ENCODE results near the gene CDC14B. TPM values are rescaled to one million over a fixed set of nuclear protein-coding genes. Genes with fewer than 3 reads are reported as not detected.
A peak's percentile ranks its signal among the peaks of the same experiment; 100 is the strongest.

CDC14B gene
- total RNA-seq, 1 donor from 2014 or later: 29.2 TPM

DNA sequence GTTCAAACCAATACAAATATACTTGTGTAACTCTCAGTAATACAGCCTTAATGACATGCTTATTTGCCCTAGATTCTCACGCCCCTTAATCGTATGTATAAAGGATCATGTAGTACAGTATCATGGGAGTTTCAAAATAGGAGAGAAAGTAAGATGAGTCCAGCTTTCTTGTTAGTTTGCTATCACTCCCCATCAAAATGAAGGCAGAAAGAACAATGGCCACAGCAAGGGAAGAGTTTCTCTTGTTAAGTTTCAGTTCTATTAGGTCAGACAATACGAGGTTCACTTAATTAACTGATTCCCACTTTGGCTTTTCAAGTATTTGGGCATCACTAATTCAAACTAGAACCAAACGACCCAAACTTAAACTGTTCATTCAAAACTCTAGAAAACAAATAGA, 55.4 kb downstream of the CDC14B start:
- Mint-ChIP-seq H3K36me3 (ENCODE audit: low read depth) (peaks cover 4% of the 10 kb centered on the region), H3K4me1 (peaks cover 9% of the 10 kb centered on the region), H3K4me3 (no peak overlapping the region), H3K9me3 (no peaks in the 10 kb centered on the region), H3K27ac (ENCODE audit: unreplicated experiment) (no peak overlapping the region), H3K27me3 (ENCODE audit: low read depth) (peaks cover 11% of the 10 kb centered on the region)
- TF ChIP-seq, protein P1, sequence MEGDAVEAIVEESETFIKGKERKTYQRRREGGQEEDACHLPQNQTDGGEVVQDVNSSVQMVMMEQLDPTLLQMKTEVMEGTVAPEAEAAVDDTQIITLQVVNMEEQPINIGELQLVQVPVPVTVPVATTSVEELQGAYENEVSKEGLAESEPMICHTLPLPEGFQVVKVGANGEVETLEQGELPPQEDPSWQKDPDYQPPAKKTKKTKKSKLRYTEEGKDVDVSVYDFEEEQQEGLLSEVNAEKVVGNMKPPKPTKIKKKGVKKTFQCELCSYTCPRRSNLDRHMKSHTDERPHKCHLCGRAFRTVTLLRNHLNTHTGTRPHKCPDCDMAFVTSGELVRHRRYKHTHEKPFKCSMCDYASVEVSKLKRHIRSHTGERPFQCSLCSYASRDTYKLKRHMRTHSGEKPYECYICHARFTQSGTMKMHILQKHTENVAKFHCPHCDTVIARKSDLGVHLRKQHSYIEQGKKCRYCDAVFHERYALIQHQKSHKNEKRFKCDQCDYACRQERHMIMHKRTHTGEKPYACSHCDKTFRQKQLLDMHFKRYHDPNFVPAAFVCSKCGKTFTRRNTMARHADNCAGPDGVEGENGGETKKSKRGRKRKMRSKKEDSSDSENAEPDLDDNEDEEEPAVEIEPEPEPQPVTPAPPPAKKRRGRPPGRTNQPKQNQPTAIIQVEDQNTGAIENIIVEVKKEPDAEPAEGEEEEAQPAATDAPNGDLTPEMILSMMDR (conservative IDR thresholded peaks at IDR 0.05): no peak
- no peak for DNase-seq (ENCODE audit: low read depth, low spot score)

DNA sequence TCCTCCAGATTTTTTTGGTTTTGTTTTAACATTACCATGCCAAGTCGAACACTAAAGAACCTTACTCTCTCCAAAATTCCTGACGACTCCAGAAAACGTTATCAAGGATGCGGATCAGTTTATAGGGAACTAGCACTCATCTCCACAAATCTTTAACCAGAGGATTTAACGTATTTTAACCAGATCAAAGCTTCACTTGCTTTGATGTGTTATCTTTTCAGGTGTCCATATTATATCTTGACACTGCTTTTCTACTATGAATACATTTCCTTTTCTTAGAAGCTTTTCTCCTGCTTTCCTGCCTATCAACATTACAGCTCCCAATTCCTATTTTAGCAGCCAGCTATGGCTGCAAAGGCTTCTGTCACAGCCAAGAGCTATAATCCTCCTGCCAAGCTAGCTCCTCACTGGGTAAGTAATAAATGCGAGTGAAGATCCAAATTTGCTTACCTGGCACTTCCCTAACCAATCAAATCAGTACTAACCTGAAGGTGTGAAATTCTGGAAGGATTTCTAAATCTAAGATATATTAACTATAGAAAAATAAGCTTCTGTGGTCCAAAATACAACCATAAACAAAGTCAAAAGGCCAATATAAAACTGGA, 60.2 kb downstream of the CDC14B start:
- Mint-ChIP-seq H3K9me3 (no peaks in the 10 kb centered on the region), H3K4me1 (peaks cover 8% of the 10 kb centered on the region), H3K27me3 (ENCODE audit: low read depth) (no peaks in the 10 kb centered on the region), H3K27ac (ENCODE audit: unreplicated experiment) (no peak overlapping the region), H3K36me3 (ENCODE audit: low read depth) (peaks cover 5% of the 10 kb centered on the region), H3K4me3 (no peak overlapping the region)
- DNase-seq (ENCODE audit: low read depth, low spot score): no peak
- TF ChIP-seq, protein P1 (conservative IDR thresholded peaks at IDR 0.05): no peak

DNA sequence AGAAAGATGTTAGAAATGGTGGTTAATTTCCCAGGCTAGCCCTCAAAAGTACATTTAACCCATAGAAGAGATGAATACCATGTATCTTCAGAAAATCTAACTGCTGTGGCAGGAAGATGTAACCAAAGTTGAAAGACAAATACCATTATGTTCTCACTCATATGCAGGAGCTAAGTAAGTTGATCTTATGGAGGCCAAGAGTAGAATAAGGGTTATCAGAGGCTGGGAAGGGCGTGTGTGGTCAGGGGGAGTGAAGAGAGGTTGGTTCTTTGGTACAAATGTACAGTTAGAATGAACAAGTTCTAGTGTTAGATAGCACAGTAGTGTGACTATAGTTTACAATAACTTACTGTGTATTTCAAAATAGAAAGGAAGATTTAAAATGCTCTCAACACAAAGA, 61.7 kb downstream of the CDC14B start:
- Mint-ChIP-seq H3K27me3 (ENCODE audit: low read depth) (no peaks in the 10 kb centered on the region), H3K9me3 (no peaks in the 10 kb centered on the region), H3K27ac (ENCODE audit: unreplicated experiment) (no peak overlapping the region), H3K4me1 (peaks cover 8% of the 10 kb centered on the region), H3K36me3 (ENCODE audit: low read depth) (peaks cover 5% of the 10 kb centered on the region), H3K4me3 (no peak overlapping the region)
- DNase-seq (ENCODE audit: low read depth, low spot score): no peak
- TF ChIP-seq, protein P1 (conservative IDR thresholded peaks at IDR 0.05): no peak

DNA sequence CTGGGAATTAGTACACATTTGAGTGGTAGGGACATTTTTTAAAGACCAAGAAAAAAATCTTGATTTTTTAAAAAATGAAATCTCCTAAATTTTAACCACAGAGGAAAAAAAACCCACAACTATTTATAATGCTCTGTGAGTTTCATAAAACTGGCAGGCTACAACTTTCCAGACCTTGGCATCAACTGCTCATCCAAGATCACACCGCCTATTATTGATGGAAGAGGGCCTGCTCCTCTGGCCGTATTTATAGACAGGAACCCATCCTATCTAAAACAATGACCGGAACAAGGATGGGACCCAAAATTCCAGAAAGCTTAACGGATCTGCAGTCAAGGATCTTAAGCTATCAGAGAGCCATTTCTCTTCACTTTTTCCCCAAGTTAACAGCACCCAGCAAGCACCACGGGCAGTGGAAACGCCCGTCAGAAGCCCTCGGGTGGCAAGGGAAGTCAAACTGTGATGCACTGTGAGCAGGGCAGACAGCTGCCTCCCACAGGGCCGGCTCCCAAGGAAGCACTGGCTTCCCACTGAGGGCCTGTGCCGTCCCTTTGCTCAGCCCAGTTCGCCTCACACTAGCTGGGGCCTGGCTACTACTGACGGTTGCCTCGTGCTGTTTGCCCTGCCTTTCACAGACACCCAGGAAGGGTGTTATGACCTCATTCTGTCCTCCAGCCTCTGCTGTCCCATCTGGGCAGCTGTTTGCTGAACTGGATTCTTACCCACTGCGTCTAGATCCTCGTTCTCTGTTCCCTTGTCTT, 62.8 kb downstream of the CDC14B start:
- Mint-ChIP-seq H3K9me3 (no peaks in the 10 kb centered on the region), H3K4me3 (no peak overlapping the region), H3K36me3 (ENCODE audit: low read depth) (peaks cover 5% of the 10 kb centered on the region), H3K27ac (ENCODE audit: unreplicated experiment) (peak overlapping the region; percentile 43), H3K27me3 (ENCODE audit: low read depth) (no peaks in the 10 kb centered on the region), H3K4me1 (peaks cover 8% of the 10 kb centered on the region)
- TF ChIP-seq, protein P1 (conservative IDR thresholded peaks at IDR 0.05): no peak
- no peak for DNase-seq (ENCODE audit: low read depth, low spot score)

DNA sequence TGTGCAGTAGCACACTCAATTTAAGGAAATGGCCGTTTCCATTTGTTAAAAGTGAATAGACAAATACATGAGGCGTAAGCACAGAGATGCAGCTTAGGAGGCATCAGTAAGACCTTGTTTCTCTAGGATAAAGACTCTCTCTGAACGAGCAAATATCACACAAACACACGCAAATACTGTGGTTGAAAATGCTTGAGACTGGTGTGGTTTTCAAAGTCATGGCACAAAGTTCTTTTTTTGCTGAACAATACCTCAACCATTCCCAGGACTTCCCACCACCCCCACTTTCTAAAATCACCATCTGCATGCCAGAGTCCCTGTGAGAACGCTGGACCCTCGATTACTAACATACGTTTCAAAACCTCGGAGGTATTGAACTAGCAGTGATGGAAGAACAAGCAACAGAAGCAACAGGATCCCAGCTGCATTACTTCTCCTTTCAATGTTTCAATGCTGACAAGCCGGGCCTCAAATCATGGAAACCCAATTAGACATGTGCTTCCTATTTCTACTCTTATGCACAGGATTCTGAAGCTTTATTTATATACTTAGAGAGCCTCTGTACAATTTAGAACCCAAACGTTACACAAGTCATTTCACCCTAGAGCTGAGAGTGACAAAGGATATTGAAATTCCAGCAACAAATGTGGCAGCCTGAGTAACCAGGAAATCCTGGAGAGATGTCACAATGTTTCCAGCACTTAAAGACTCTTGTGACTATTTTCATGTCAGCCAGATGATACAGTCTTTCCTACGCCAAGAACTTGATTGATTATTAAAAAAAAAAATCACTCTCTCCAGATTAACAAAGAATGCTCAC, 63.9 kb downstream of the CDC14B start:
- peaks cover 11% of the 10 kb centered on the region for H3K36me3 Mint-ChIP-seq (ENCODE audit: low read depth)
- H3K4me3 Mint-ChIP-seq: no peak overlapping the region
- DNase-seq (ENCODE audit: low read depth, low spot score): no peak
- no peaks in the 10 kb centered on the region for H3K27me3 Mint-ChIP-seq (ENCODE audit: low read depth)
- TF ChIP-seq, protein P1 (conservative IDR thresholded peaks at IDR 0.05): no peak
- no peaks in the 10 kb centered on the region for H3K9me3 Mint-ChIP-seq
- H3K27ac Mint-ChIP-seq (ENCODE audit: unreplicated experiment): no peak overlapping the region
- peaks cover 8% of the 10 kb centered on the region for H3K4me1 Mint-ChIP-seq
